ENCODE measurements around the gene TNKS1BP1. TPM values are rescaled to one million over a fixed set of nuclear protein-coding genes. Genes with fewer than 3 reads are reported as not detected.

The TNKS1BP1 gene
- total and polyA plus RNA-seq, 2 of the 8 experiments (the other 6 are each of a cell fraction or from before 2014, with no cell fraction given) = 50.0 to 122 TPM

DNA sequence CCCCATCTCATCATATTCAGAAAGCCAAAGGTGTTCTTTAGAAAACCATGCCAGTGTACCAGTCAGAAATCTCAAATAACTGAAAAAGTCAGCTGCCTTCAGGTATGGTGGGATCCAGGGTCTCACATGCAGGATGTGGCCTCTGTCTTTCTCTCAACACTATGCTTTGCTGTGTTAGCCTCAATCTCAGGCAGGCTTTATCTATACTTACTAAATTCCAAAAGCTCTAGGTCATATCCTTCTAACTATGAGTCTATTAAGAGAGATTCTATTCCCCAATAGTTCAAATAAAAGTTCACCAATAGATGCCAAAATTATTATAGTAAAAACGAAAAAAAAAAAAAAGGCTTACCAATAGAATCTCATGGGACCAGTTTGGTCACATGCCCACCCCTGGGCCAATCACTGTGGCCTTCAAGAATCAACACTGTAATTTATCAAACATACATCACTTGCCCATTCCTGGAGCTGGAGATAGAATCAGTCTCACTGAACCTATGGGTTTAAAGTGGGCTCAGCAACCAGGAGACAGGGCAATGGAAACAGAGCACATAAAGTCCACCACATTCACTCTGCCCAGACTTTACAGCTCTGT lies 49.8 kb downstream of the TNKS1BP1 start:
- WGBS, 2 experiments (ENCODE audit: extremely low coverage in 1 of 2, insufficient coverage in 1 of 2, insufficient read length in 1 of 2, insufficient replicate concordance in 2 of 2, low coverage in 1 of 2, low lambda C conversion rate in 2 of 2, missing lambda C conversion rate in 1 of 2) = 83% methylated on average over 1 of the region's 1 CpG; no CpG with 5 or more reads in 1 of the 2 experiments
- Histone ChIP-seq H3K4me2 (ENCODE audit: insufficient read depth in 1 of 2, low read depth in 2 of 2, low read length in 2 of 2) (no peak overlapping the region), H4K5ac (ENCODE audit: insufficient read length, low read depth, low read length) (no peak overlapping the region), H3K23ac (ENCODE audit: insufficient read length) (no peak overlapping the region), H3K27ac (ENCODE audit: low read depth, low read length) (no peak overlapping the region), H4K20me1 (replicated peaks in 1 of 2; ENCODE audit: control insufficient read depth in 1 of 2, insufficient read depth in 2 of 2, low read length in 2 of 2) (no peaks in the 10 kb centered on the region), H3K23me2 (ENCODE audit: low read depth, low read length) (no peaks in the 10 kb centered on the region; the same call in 1 of the 2 replicates), H4K91ac (replicated peaks; ENCODE audit: insufficient read length, low read length) (no peak overlapping the region), H3K79me2 (ENCODE audit: control insufficient read depth in 1 of 2, insufficient read depth in 2 of 2, low read length in 2 of 2) (no peaks in the 10 kb centered on the region), H2AK5ac (ENCODE audit: low read depth, low read length) (no peak overlapping the region), H3K4ac (replicated peaks; ENCODE audit: insufficient read length, low read depth, low read length) (no peak overlapping the region), H2AFZ (ENCODE audit: low read length) (no peak overlapping the region), H3K27me3 (replicated peaks in 1 of 4; ENCODE audit: control insufficient read depth in 3 of 4, extremely low read depth in 1 of 4, insufficient read depth in 3 of 4, low read length in 3 of 4) (peaks cover 0 to 2% (median 0%) of the 10 kb centered on the region in 4 experiments; a peak in 3 of 7 replicates), H4K8ac (ENCODE audit: extremely low read depth, insufficient read depth, low read length) (no peak overlapping the region), H2BK15ac (ENCODE audit: low read length) (no peak overlapping the region), H2BK5ac (ENCODE audit: low read depth, low read length) (no peak overlapping the region), H3K4me3 (ENCODE audit: extremely low read depth in 1 of 4, insufficient read depth in 2 of 4, low read depth in 3 of 4, low read length in 4 of 4) (no peak overlapping the region), H3K56ac (replicated peaks; ENCODE audit: insufficient read length, low read depth, low read length) (no peak overlapping the region), H3K79me1 (ENCODE audit: low read depth, low read length) (no peaks in the 10 kb centered on the region), H3K4me1 (replicated peaks in 1 of 4; ENCODE audit: control insufficient read depth in 3 of 4, insufficient read depth in 4 of 4, low read length in 3 of 4) (peaks cover 2 to 10% (median 5%) of the 10 kb centered on the region in 4 experiments; a peak in 6 of 7 replicates), H2BK20ac (ENCODE audit: low read length) (no peak overlapping the region), H2BK12ac (ENCODE audit: low read depth, low read length) (no peak overlapping the region), H2BK120ac (replicated peaks; ENCODE audit: low read depth, low read length) (no peak overlapping the region), H3K14ac (ENCODE audit: insufficient read length) (no peak overlapping the region), H3K36me3 (ENCODE audit: control insufficient read depth in 2 of 4, insufficient read depth in 4 of 4, low read length in 3 of 4) (no peaks in the 10 kb centered on the region), H3K18ac (ENCODE audit: extremely low read depth, low read length) (no peak overlapping the region), H3K9me3 (ENCODE audit: insufficient read depth in 2 of 2, low read depth in 1 of 2, low read length in 1 of 2) (peaks cover 0 to 4% of the 10 kb centered on the region in 2 experiments; a peak in 2 of 4 replicates), H3K9ac (replicated peaks in 1 of 4; ENCODE audit: extremely low read depth in 1 of 4, low read depth in 3 of 4, low read length in 3 of 4) (no peak overlapping the region)
- FAIRE-seq = no peak
- POLR2A ChIA-PET (ENCODE audit: partially characterized antibody) = interaction anchor here (1.2 kb wide), 1 partner anchor 14 kb away, joined by 3 read pairs; no protein-coding TSS in a partner anchor
- CTCF ChIA-PET (ENCODE audit: partially characterized antibody) = interaction anchor here (0.6 to 7.1 kb wide), 7 partner anchors 11 to 434 kb away, joined by 3 to 41 read pairs (median 4); no protein-coding TSS in a partner anchor
- no peak for DNase-seq (ENCODE audit: low read depth in 1 of 2, low spot score in 2 of 2)
- no peak for TF ChIP-seq RAD21 (IDR thresholded peaks at IDR 0.05 in 1 of 2, conservative IDR thresholded peaks at IDR 0.05 in 1 of 2; ENCODE audit: low read depth in 2 of 2, low read length in 2 of 2)
- no peak for TF ChIP-seq CBX5 (IDR thresholded peaks at IDR 0.05; ENCODE audit: low read depth, low read length)
- TF ChIP-seq MAFK (IDR thresholded peaks at IDR 0.05; ENCODE audit: low read depth, low read length) = no peak
- TF ChIP-seq SP2 (IDR thresholded peaks at IDR 0.05; ENCODE audit: low read length) = no peak
- TF ChIP-seq KDM5A (IDR thresholded peaks at IDR 0.05; ENCODE audit: low read length) = no peak
- TF ChIP-seq NANOG (IDR thresholded peaks at IDR 0.05; ENCODE audit: insufficient read depth, low read depth, low read length, poor library complexity, severe bottlenecking) = no peak
- TF ChIP-seq JUN (IDR thresholded peaks at IDR 0.05; ENCODE audit: low read depth, low read length) = no peak
- TF ChIP-seq, protein P1, sequence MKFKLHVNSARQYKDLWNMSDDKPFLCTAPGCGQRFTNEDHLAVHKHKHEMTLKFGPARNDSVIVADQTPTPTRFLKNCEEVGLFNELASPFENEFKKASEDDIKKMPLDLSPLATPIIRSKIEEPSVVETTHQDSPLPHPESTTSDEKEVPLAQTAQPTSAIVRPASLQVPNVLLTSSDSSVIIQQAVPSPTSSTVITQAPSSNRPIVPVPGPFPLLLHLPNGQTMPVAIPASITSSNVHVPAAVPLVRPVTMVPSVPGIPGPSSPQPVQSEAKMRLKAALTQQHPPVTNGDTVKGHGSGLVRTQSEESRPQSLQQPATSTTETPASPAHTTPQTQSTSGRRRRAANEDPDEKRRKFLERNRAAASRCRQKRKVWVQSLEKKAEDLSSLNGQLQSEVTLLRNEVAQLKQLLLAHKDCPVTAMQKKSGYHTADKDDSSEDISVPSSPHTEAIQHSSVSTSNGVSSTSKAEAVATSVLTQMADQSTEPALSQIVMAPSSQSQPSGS (IDR thresholded peaks at IDR 0.05; ENCODE audit: low read length) = no peak
- no peak for TF ChIP-seq KDM4A (IDR thresholded peaks at IDR 0.05; ENCODE audit: low read depth, low read length, severe bottlenecking)
- TF ChIP-seq SAP30 (IDR thresholded peaks at IDR 0.05; ENCODE audit: insufficient read depth, insufficient replicate concordance, low read length) = no peak
